ENCODE data around the gene KIF16B.

DNA sequence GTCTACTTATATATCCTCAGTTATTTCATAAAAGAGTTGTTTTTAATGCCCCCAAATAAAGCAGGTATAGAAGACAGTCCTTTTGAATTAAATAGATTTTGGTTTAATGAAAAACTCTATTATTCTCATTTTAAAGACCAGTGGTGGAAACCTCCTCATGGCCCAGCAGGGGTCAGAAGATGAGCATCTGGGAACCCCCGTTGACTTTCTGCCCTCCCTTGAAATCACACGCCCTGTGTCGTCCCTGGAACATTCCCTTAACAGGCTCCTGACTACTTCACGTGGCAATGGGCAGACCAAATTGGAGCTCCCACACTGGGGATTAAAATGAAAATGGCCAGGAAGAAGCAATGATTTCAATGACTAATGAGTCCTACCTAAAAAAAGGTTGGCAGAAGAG is 220.9 kb downstream of the KIF16B start:
- TF ChIP-seq CTCF (IDR thresholded peaks at IDR 0.05) (no peak), ZFX (IDR thresholded peaks at IDR 0.05; ENCODE audit: borderline replicate concordance) (no peak)
